Peyer's patch (tissue), 4 donors: ENCODE results near the gene BMP8B.

Source experiments
- CTCF ChIP-seq, 6 experiments: fragments of 450-650 bp in 4 of 6; fragments of 200-600 bp in 2 of 6; sonication (generic) in 1 of 6; IDR thresholded peaks; one replicate each; pipeline ENCODE4 v1.5.1; 2017 to 2019; ENCODE audit warnings: antibody characterized with exemption in 6 of 6, mild to moderate bottlenecking in 3 of 6, moderate library complexity in 1 of 6
- POLR2A ChIP-seq, 2 donors: fragments of 450-650 bp; IDR thresholded peaks; one replicate each; pipeline ENCODE4 v1.5.1; 2017; ENCODE audit warnings: antibody characterized with exemption in 2 of 2, mild to moderate bottlenecking in 2 of 2, moderate library complexity in 2 of 2

DNA sequence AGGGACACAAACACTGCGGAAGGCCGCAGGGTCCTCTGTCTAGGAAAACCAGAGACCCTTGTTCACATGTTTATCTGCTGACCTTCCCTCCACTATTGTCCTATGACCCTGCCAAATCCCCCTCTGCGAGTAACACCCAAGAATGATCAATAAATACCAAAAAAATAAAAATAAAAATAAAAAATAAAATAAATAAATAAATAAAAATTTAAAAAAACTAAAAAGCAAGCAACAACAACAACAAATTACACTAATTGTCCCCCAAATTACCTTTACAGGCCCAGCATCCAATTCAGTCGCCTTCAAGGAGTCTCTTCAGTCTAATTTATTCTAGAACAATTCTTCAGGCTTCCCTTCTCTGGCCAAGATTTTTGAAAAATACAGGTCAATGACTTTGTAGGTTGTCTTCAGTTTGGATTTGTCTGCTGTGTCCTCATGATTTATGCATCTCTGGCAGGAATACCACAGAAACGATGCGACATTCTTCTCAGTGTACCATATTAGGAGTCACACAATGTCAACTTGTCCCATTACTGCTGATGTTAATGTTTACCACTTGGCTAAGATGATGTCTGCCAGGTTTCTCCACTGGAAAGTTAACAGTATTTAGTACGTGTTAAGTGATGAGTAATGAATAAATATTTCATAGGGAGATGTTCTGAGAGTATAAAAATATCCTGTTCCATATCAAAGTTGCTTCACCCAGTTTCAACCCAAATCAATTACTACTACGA is 20.3 kb upstream of the BMP8B start:
- TF ChIP-seq CTCF (IDR thresholded peaks at IDR 0.05) = no peak
- TF ChIP-seq POLR2A (IDR thresholded peaks at IDR 0.05) = no peak
